Neuronal stem cell (in vitro differentiated cells): ENCODE measurements around the gene GALNT17.

Experiments
- DNase-seq: peaks from one replicate; pipeline ENCODE4 v3.0.0-alpha.2; 2013; ENCODE audit warnings: low spot score
- H2AFZ ChIP-seq: one replicate; pipeline ENCODE4 v1.6.1; 2013; ENCODE audit warnings: mild to moderate bottlenecking, low read length, inconsistent platforms
- H2AK5ac ChIP-seq: 2 replicates; pipeline ENCODE4 v1.6.1; 2013; ENCODE audit warnings: low read depth, mild to moderate bottlenecking, inconsistent platforms, low read length, moderate library complexity, mixed read lengths
- H2BK120ac ChIP-seq: 2 replicates; pipeline ENCODE4 v1.6.1; 2013; ENCODE audit warnings: low read depth, mild to moderate bottlenecking, inconsistent platforms, low read length, moderate library complexity, mixed read lengths
- H2BK12ac ChIP-seq: one replicate; pipeline ENCODE4 v1.6.1; 2013; ENCODE audit warnings: low read length, inconsistent platforms
- H2BK15ac ChIP-seq: 2 replicates; pipeline ENCODE4 v1.6.1; 2013; ENCODE audit warnings: mild to moderate bottlenecking, low read length, inconsistent platforms, mixed read lengths
- H2BK5ac ChIP-seq: one replicate; pipeline ENCODE4 v1.6.1; 2013; ENCODE audit warnings: inconsistent platforms, mild to moderate bottlenecking, low read length, moderate library complexity
- H3K14ac ChIP-seq: one replicate; pipeline ENCODE4 v1.6.1; 2013; ENCODE audit warnings: low read length, inconsistent platforms
- H3K18ac ChIP-seq: 2 replicates; pipeline ENCODE4 v1.6.1; 2013; ENCODE audit warnings: low read length, inconsistent platforms
- H3K23ac ChIP-seq: 2 replicates; pipeline ENCODE4 v1.6.1; 2013; ENCODE audit warnings: low read depth, mild to moderate bottlenecking, mixed read lengths, low read length, inconsistent platforms; ENCODE audit not compliant: poor library complexity
- H3K27ac ChIP-seq: replicated peaks from 3 replicates; pipeline ENCODE4 v1.5.1; 2013; ENCODE audit warnings: low read length, inconsistent platforms
- H3K27me3 ChIP-seq, 3 experiments: 2 replicates each; pipeline ENCODE4 v1.6.1; 2013; ENCODE audit warnings: low read length in 3 of 3, mild to moderate bottlenecking in 2 of 3, inconsistent platforms in 1 of 3, low read depth in 1 of 3, mixed read lengths in 1 of 3, moderate library complexity in 1 of 3; ENCODE audit not compliant: control insufficient read depth in 3 of 3, insufficient read depth in 3 of 3
- H3K36me3 ChIP-seq, 2 donors: replicated peaks in 1 of 2; 2 replicates each; pipeline ENCODE4 v1.6.1; 2013; ENCODE audit warnings: low read length in 2 of 2; ENCODE audit not compliant: control insufficient read depth in 2 of 2, insufficient read depth in 2 of 2
- H3K4ac ChIP-seq: 2 replicates; pipeline ENCODE4 v1.6.1; 2013; ENCODE audit warnings: inconsistent platforms, mild to moderate bottlenecking, low read length, moderate library complexity
- H3K4me1 ChIP-seq, 2 donors: 1 replicate in 1 of 2; 2 replicates in 1 of 2; pipeline ENCODE4 v1.6.1; 2013; ENCODE audit warnings: low read length in 2 of 2, low read depth in 1 of 2; ENCODE audit not compliant: control insufficient read depth in 2 of 2, insufficient read depth in 1 of 2
- H3K4me2 ChIP-seq: one replicate; pipeline ENCODE4 v1.6.1; 2013; ENCODE audit warnings: mild to moderate bottlenecking, low read length, inconsistent platforms; ENCODE audit not compliant: insufficient read depth, poor library complexity, severe bottlenecking
- H3K4me3 ChIP-seq, 2 donors: 2 replicates each; pipeline ENCODE4 v1.5.1; 2013; ENCODE audit warnings: low read length in 2 of 2, mild to moderate bottlenecking in 2 of 2, inconsistent platforms in 1 of 2, moderate library complexity in 1 of 2
- H3K79me1 ChIP-seq: one replicate; pipeline ENCODE4 v1.6.1; 2013; ENCODE audit warnings: low read depth, mild to moderate bottlenecking, inconsistent platforms, low read length, moderate library complexity
- H3K9ac ChIP-seq: one replicate; pipeline ENCODE4 v1.6.1; 2013; ENCODE audit warnings: mild to moderate bottlenecking, low read depth, low read length, inconsistent platforms; ENCODE audit not compliant: poor library complexity
- H3K9me3 ChIP-seq, 2 donors: replicated peaks in 1 of 2; 2 replicates each; pipeline versions ENCODE3 to v1.6.1; 2013; ENCODE audit warnings: low read length in 2 of 2, mild to moderate bottlenecking in 2 of 2, inconsistent platforms in 1 of 2, low read depth in 1 of 2, mixed read lengths in 1 of 2, moderate library complexity in 1 of 2; ENCODE audit not compliant: control insufficient read depth in 2 of 2, insufficient read depth in 1 of 2
- H4K8ac ChIP-seq: one replicate; pipeline ENCODE4 v1.6.1; 2013; ENCODE audit warnings: low read depth, mild to moderate bottlenecking, inconsistent platforms, low read length, moderate library complexity
- H4K91ac ChIP-seq: one replicate; pipeline ENCODE4 v1.6.1; 2013; ENCODE audit warnings: low read length, low read depth, mild to moderate bottlenecking, inconsistent platforms; ENCODE audit not compliant: poor library complexity
- WGBS, 2 donors: extraction: QIAGEN DNeasy Blood & Tissue Kit; methylation state at CpG; one replicate each; pipeline ENCODE4 v1.1.7; 2013; ENCODE audit warnings: missing lambda C conversion rate in 2 of 2, mixed read lengths in 1 of 2; ENCODE audit not compliant: insufficient read length in 2 of 2, insufficient replicate concordance in 1 of 2; ENCODE audit errors: extremely low coverage in 2 of 2; 5-methylcytosine and 5-hydroxymethylcytosine counted together

Gene GALNT17

GRCh38 chr7:71362240-71362639 lies 230.3 kb downstream of the GALNT17 start:
- no peak overlapping the region for H4K8ac ChIP-seq
- H2BK120ac ChIP-seq = no peak overlapping the region
- WGBS, 2 donors = no CpG with 5 or more reads among the region's 7 CpGs
- H3K27ac ChIP-seq = no peak overlapping the region
- no peak overlapping the region for H2BK5ac ChIP-seq
- no peak overlapping the region for H3K4me2 ChIP-seq
- no peak overlapping the region for H3K23ac ChIP-seq
- H3K4me1 ChIP-seq = peaks cover 0 to 3% of the 10 kb centered on the region in 2 donors
- H2AFZ ChIP-seq = no peak overlapping the region
- H2BK12ac ChIP-seq = no peak overlapping the region
- H3K18ac ChIP-seq = no peak overlapping the region
- H2AK5ac ChIP-seq = no peak overlapping the region
- no peaks in the 10 kb centered on the region for H3K36me3 ChIP-seq
- no peak overlapping the region for H3K4ac ChIP-seq
- H3K4me3 ChIP-seq = no peak overlapping the region
- H4K91ac ChIP-seq = no peak overlapping the region
- H2BK15ac ChIP-seq = no peak overlapping the region
- H3K9me3 ChIP-seq = peaks cover 3 to 15% of the 10 kb centered on the region in 2 donors
- H3K9ac ChIP-seq = no peak overlapping the region
- no peak overlapping the region for H3K14ac ChIP-seq
- DNase-seq = no peak
- H3K79me1 ChIP-seq = no peaks in the 10 kb centered on the region
- H3K27me3 ChIP-seq = no peaks in the 10 kb centered on the region

GRCh38 chr7:71363223-71363622 lies 231.3 kb downstream of the GALNT17 start:
- H3K14ac ChIP-seq = no peak overlapping the region
- peak overlapping the region; percentile 34 for H2BK15ac ChIP-seq
- H3K4me1 ChIP-seq = peaks cover 0 to 3% of the 10 kb centered on the region in 2 donors
- H3K9me3 ChIP-seq = peaks cover 3 to 12% of the 10 kb centered on the region in 2 donors
- no peaks in the 10 kb centered on the region for H3K27me3 ChIP-seq
- H3K36me3 ChIP-seq = no peaks in the 10 kb centered on the region
- H3K18ac ChIP-seq = no peak overlapping the region
- no peak for DNase-seq
- no peak overlapping the region for H4K8ac ChIP-seq
- H3K79me1 ChIP-seq = no peaks in the 10 kb centered on the region
- H3K4me3 ChIP-seq = no peak overlapping the region
- no peak overlapping the region for H3K9ac ChIP-seq
- H3K4me2 ChIP-seq = no peak overlapping the region
- no peak overlapping the region for H3K27ac ChIP-seq
- no peak overlapping the region for H2BK120ac ChIP-seq
- no peak overlapping the region for H2AK5ac ChIP-seq
- no peak overlapping the region for H2BK12ac ChIP-seq
- no peak overlapping the region for H2BK5ac ChIP-seq
- H2AFZ ChIP-seq = no peak overlapping the region
- no peak overlapping the region for H4K91ac ChIP-seq
- H3K4ac ChIP-seq = no peak overlapping the region
- WGBS, 2 donors = no CpG with 5 or more reads among the region's 5 CpGs
- no peak overlapping the region for H3K23ac ChIP-seq

DNA sequence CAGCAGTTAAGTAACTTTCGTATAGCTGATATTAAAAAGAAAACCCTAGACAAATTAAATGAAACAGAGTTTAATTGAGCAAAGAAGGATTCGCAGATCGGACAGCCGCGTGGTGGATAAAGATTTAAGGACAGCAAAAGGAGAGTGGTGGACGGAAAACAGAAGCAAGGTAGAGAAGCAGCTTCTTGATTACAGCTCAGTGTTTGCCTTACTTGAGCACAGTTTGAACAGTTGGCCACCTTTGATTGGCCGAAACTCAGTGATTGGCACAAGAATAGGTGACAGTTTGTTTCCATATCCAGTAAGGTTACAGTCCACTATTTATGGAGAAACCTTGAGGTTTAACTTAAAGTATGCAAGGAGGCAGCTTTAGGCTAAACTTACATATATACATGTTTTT lies 231.7 kb downstream of the GALNT17 start:
- H3K23ac ChIP-seq = no peak overlapping the region
- WGBS, 2 donors = no CpG with 5 or more reads among the region's 7 CpGs
- H2BK15ac ChIP-seq = no peak overlapping the region
- H3K4me3 ChIP-seq = no peak overlapping the region
- H2BK12ac ChIP-seq = no peak overlapping the region
- no peak overlapping the region for H3K27ac ChIP-seq
- no peaks in the 10 kb centered on the region for H3K79me1 ChIP-seq
- no peak overlapping the region for H4K91ac ChIP-seq
- no peak overlapping the region for H2BK120ac ChIP-seq
- no peak overlapping the region for H2AFZ ChIP-seq
- H3K4ac ChIP-seq = no peak overlapping the region
- no peak overlapping the region for H2AK5ac ChIP-seq
- H3K4me2 ChIP-seq = no peak overlapping the region
- no peaks in the 10 kb centered on the region for H3K27me3 ChIP-seq
- no peak overlapping the region for H4K8ac ChIP-seq
- H3K4me1 ChIP-seq = peaks cover 0 to 3% of the 10 kb centered on the region in 2 donors
- no peaks in the 10 kb centered on the region for H3K36me3 ChIP-seq
- no peak overlapping the region for H3K14ac ChIP-seq
- H2BK5ac ChIP-seq = no peak overlapping the region
- peaks cover 3 to 10% of the 10 kb centered on the region in 2 donors for H3K9me3 ChIP-seq
- no peak overlapping the region for H3K18ac ChIP-seq
- H3K9ac ChIP-seq = no peak overlapping the region
- DNase-seq = no peak

DNA sequence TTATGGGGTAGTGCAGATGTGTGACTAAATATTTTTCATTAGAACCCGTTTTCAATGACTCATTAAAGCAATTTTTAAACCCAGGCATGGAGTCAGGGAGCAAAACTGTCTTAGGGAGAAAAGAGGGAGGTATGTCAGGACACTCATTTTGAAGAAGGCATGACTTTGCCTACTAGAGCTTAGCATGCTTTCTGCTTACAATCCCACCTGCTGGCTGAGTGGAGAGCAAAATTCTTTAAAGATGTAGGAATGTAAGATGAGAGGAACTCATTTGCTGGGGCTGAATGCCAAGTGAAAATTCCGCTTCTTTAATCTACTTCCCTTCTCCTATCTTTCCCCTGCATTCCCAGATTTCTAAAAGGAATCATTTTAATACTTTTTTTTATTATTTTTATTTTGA lies 232.6 kb downstream of the GALNT17 start:
- no peak overlapping the region for H2AK5ac ChIP-seq
- no peak overlapping the region for H3K4ac ChIP-seq
- H2BK15ac ChIP-seq = no peak overlapping the region
- no peak overlapping the region for H3K27ac ChIP-seq
- H2BK12ac ChIP-seq = no peak overlapping the region
- no CpG with 5 or more reads among the region's 2 CpGs for WGBS, 2 donors
- H4K91ac ChIP-seq = no peak overlapping the region
- H3K23ac ChIP-seq = no peak overlapping the region
- H3K79me1 ChIP-seq = no peaks in the 10 kb centered on the region
- peaks cover 2 to 3% of the 10 kb centered on the region in 2 donors for H3K9me3 ChIP-seq
- H3K14ac ChIP-seq = no peak overlapping the region
- no peak overlapping the region for H3K9ac ChIP-seq
- H3K4me2 ChIP-seq = no peak overlapping the region
- H2BK5ac ChIP-seq = no peak overlapping the region
- no peak overlapping the region for H4K8ac ChIP-seq
- no peaks in the 10 kb centered on the region for H3K27me3 ChIP-seq
- H2AFZ ChIP-seq = no peak overlapping the region
- no peak overlapping the region for H2BK120ac ChIP-seq
- H3K4me3 ChIP-seq = no peak overlapping the region
- no peak for DNase-seq
- H3K36me3 ChIP-seq = no peaks in the 10 kb centered on the region
- H3K18ac ChIP-seq = no peak overlapping the region
- peaks cover 0 to 3% of the 10 kb centered on the region in 2 donors for H3K4me1 ChIP-seq
